PC-3 (cell line): Measurements from ENCODE around the gene SRGAP1.

Source experiments
- CTCF ChIP-seq: fragments of 300-600 bp; sonication (generic); conservative IDR thresholded peaks from 2 replicates; pipeline ENCODE4 v1.5.1; 2017; ENCODE audit warnings: antibody characterized with exemption, low read depth, mild to moderate bottlenecking, low read length
- EZH2 ChIP-seq: fragments of 300-600 bp; sonication (generic); IDR thresholded peaks from one replicate; pipeline ENCODE4 v1.6.1; 2017; ENCODE audit warnings: antibody characterized with exemption, mild to moderate bottlenecking, low read length; ENCODE audit not compliant: unreplicated experiment
- EZH2phosphoT487 ChIP-seq: fragments of 300-600 bp; sonication (generic); IDR thresholded peaks from 2 replicates; pipeline ENCODE4 v1.6.1; 2018; ENCODE audit warnings: mild to moderate bottlenecking, antibody characterized with exemption, low read length, borderline replicate concordance

- no peak for TF ChIP-seq CTCF
- TF ChIP-seq EZH2, result no peak
- no peak for TF ChIP-seq EZH2phosphoT487
Measured at GRCh38 chr12:63899396-63899795, 54.9 kb downstream of the SRGAP1 start.
